Naive thymus-derived CD8-positive, alpha-beta T cell (primary cell): ENCODE data around the gene RETREG1. TPM values are rescaled to one million over a fixed set of nuclear protein-coding genes. Genes with fewer than 3 reads are reported as not detected.
"Not testable (repeated sequence)": the region's sequence is repeated elsewhere in the genome, so short reads cannot be mapped to it uniquely, and the experiment has no call there.

ENCODE experiments used
- ATAC-seq, 2 donors: fragments of 150-1000 bp; cut with Tn5 transposase in 1 of 2; sonication (Bioruptor Pico), chemical (Tn5 transposase) in 1 of 2; 1 replicate in 1 of 2; 2 replicates in 1 of 2; pipeline ENCODE4 v1.10.0; 2021; ENCODE audit warnings: mild to moderate bottlenecking in 2 of 2, moderate library complexity in 2 of 2
- POLR2A ChIA-PET: fragments of 350-600 bp; sonication (Branson Sonifier 250); formaldehyde crosslinking; loops from one replicate; lab custom pipeline; 2021; ENCODE audit warnings: antibody characterized with exemption; lab: Charles Lee
- DNase-seq, 10 donors: peaks; one replicate each; pipeline versions ENCODE4 v3.0.0 to v3.0.0-alpha.2; 2020 to 2022
- H3K27ac Mint-ChIP-seq, 10 donors: one replicate each; pipeline ENCODE4 v1.8.0; 2020 to 2022; ENCODE audit warnings: mild to moderate bottlenecking in 10 of 10, mixed read lengths in 10 of 10, moderate library complexity in 4 of 10, inconsistent platforms in 1 of 10
- H3K27me3 Mint-ChIP-seq, 5 donors: one replicate each; pipeline ENCODE4 v1.8.0; 2021 to 2022; ENCODE audit warnings: mixed read lengths in 5 of 5
- H3K36me3 Mint-ChIP-seq, 3 donors: one replicate each; pipeline ENCODE4 v1.8.0; 2020 to 2022; ENCODE audit warnings: mixed read lengths in 3 of 3, mild to moderate bottlenecking in 2 of 3, inconsistent platforms in 1 of 3
- H3K4me1 Mint-ChIP-seq, 4 donors: one replicate each; pipeline ENCODE4 v1.8.0; 2021 to 2022; ENCODE audit warnings: mixed read lengths in 4 of 4
- H3K4me3 Mint-ChIP-seq, 10 donors: one replicate each; pipeline ENCODE4 v1.8.0; 2020 to 2022; ENCODE audit warnings: mild to moderate bottlenecking in 10 of 10, mixed read lengths in 10 of 10, moderate library complexity in 6 of 10, inconsistent platforms in 1 of 10
- H3K9me3 Mint-ChIP-seq, 9 donors: one replicate each; pipeline ENCODE4 v1.8.0; 2020 to 2022; ENCODE audit warnings: mixed read lengths in 9 of 9, mild to moderate bottlenecking in 3 of 9, inconsistent platforms in 1 of 9, moderate library complexity in 1 of 9
- polyA plus RNA-seq, 3 donors: library from polyadenylated mRNA; unstranded; fragments of 300-500 nt; fragmentation: Illumina TruSeq; gene quantifications; one replicate each; pipeline ENCODE4 v1.2.3, GENCODE V29; 2021
- total RNA-seq, 8 experiments: library from RNA in 2 of 8; stranded (reverse) in 2 of 8; gene quantifications; one replicate each; pipeline ENCODE4 v1.2.3 and lab custom pipeline; 2021 to 2026

The RETREG1 gene
- total RNA-seq (10 to 100 TPM; 78.3 to 78.7 TPM), polyA plus RNA-seq (100 to 1,000 TPM in 2 of 3 donors, 10 to 100 TPM in 1; 69.9 to 129 (median 126) TPM), total RNA-seq (lab: John Stamatoyannopoulos, UW) (45.3 to 183 (median 84.8) reads per million in 6 experiments)

- H3K4me1 Mint-ChIP-seq: peaks cover 21 to 54% (median 50%) of the 10 kb centered on the region in 4 donors
- peak; percentile 76 to 77 for ATAC-seq
- H3K36me3 Mint-ChIP-seq: peaks cover 0 to 12% (median 0%) of the 10 kb centered on the region in 3 donors
- peak within 1 kb of the TSS in 9 of 10 donors; percentile 93 to 99 (median 97) for H3K27ac Mint-ChIP-seq
- POLR2A ChIA-PET: interaction anchor here (0.5 to 7.4 kb wide), 16 partner anchors 10 to 1911 kb away, joined by 3 to 295 read pairs (median 5); partner anchors contain the start of gene ZNF622
- peak within 1 kb of the TSS in 8 of 10 donors; percentile 96 to 99 (median 98) for H3K4me3 Mint-ChIP-seq
- H3K27me3 Mint-ChIP-seq: no peaks in the 10 kb centered on the region
- H3K9me3 Mint-ChIP-seq: no peaks in the 10 kb centered on the region
- DNase-seq: peak; percentile 82 to 93 (median 90)
These were observed at the start of gene RETREG1 for GRCh38 chr5:16616536-16617273. Gene RETREG1 (minus strand): TSS chr5:16616997. CDS start chr5:16616971, 26 bp downstream.

GRCh38 chr5:16666130-16666882 lies 49.5 kb upstream of the RETREG1 start:
- peak in 1 of 2 donors; percentile 57 for ATAC-seq
- POLR2A ChIA-PET: interaction anchor here (0.6 to 7.6 kb wide), 7 partner anchors 9 to 210 kb away, joined by 3 to 67 read pairs (median 7); partner anchors contain the start of genes RETREG1 and ZNF622
- Mint-ChIP-seq H3K27ac (peak overlapping the region in 7 of 10 donors; percentile 11 to 79 (median 72)), H3K9me3 (no peaks in the 10 kb centered on the region), H3K4me1 (peaks cover 3 to 14% (median 7%) of the 10 kb centered on the region in 4 donors), H3K36me3 (no peaks in the 10 kb centered on the region), H3K27me3 (no peaks in the 10 kb centered on the region), H3K4me3 (peak overlapping the region in 2 of 10 donors; percentile 53 to 72)
- DNase-seq: no peak

- DNase-seq (no peak), ATAC-seq (no peak)
- Mint-ChIP-seq H3K36me3 (no peaks in the 10 kb centered on the region), H3K27ac (peak overlapping the region in 1 of 10 donors; percentile 19), H3K4me1 (peaks cover 5 to 14% (median 9%) of the 10 kb centered on the region in 4 donors), H3K4me3 (peak overlapping the region in 1 of 10 donors; percentile 19), H3K9me3 (no peaks in the 10 kb centered on the region), H3K27me3 (no peaks in the 10 kb centered on the region)
- POLR2A ChIA-PET: interaction anchor here (0.7 to 7.6 kb wide), 4 partner anchors 8 to 49 kb away, joined by 4 to 67 read pairs (median 8); partner anchors contain the start of gene RETREG1
These were observed 48.8 kb upstream of the RETREG1 start for GRCh38 chr5:16665601-16666000.

GRCh38 chr5:16664368-16664767 lies 47.6 kb upstream of the RETREG1 start:
- Mint-ChIP-seq H3K9me3 (no peaks in the 10 kb centered on the region), H3K4me1 (peaks cover 5 to 14% (median 9%) of the 10 kb centered on the region in 4 donors), H3K27me3 (no peaks in the 10 kb centered on the region), H3K4me3 (no peak overlapping the region), H3K36me3 (no peaks in the 10 kb centered on the region), H3K27ac (peak overlapping the region in 4 of 10 donors; percentile 19 to 81 (median 50))
- ATAC-seq (no peak), DNase-seq (no peak)
- POLR2A ChIA-PET: interaction anchor here (7.6 kb wide), 1 partner anchor 48 kb away, joined by 67 read pairs; the partner anchor contains the start of gene RETREG1

GRCh38 chr5:16663840-16664239 lies 47.0 kb upstream of the RETREG1 start:
- Mint-ChIP-seq H3K36me3 (no peaks in the 10 kb centered on the region), H3K27ac (peak overlapping the region in 5 of 10 donors; percentile 43 to 87 (median 65)), H3K9me3 (no peaks in the 10 kb centered on the region), H3K4me3 (peak overlapping the region in 1 of 10 donors; percentile 12), H3K4me1 (peaks cover 5 to 14% (median 9%) of the 10 kb centered on the region in 4 donors), H3K27me3 (no peaks in the 10 kb centered on the region)
- no peak for DNase-seq
- no peak for ATAC-seq
- POLR2A ChIA-PET: interaction anchor here (1.0 to 7.6 kb wide), 2 partner anchors 48 to 72 kb away, joined by 3 to 67 read pairs; partner anchors contain the start of gene RETREG1

- H3K36me3 Mint-ChIP-seq: peaks cover 0 to 3% (median 0%) of the 10 kb centered on the region in 3 donors
- POLR2A ChIA-PET: interaction anchor here (0.5 to 7.6 kb wide), 4 partner anchors 32 to 205 kb away, joined by 3 to 67 read pairs (median 10); partner anchors contain the start of gene RETREG1
- ATAC-seq: no peak
These were observed 44.9 kb upstream of the RETREG1 start for GRCh38 chr5:16661713-16662112.

GRCh38 chr5:16660982-16661381 lies 44.2 kb upstream of the RETREG1 start:
- Mint-ChIP-seq H3K9me3 (peaks cover 0 to 3% (median 0%) of the 10 kb centered on the region in 9 donors), H3K4me3 (no peak overlapping the region), H3K36me3 (peaks cover 0 to 3% (median 0%) of the 10 kb centered on the region in 3 donors), H3K27me3 (no peaks in the 10 kb centered on the region), H3K27ac (peak overlapping the region in 3 of 10 donors; percentile 1 to 29 (median 24)), H3K4me1 (peaks cover 3 to 11% (median 8%) of the 10 kb centered on the region in 4 donors)
- ATAC-seq: no peak
- no peak for DNase-seq
- POLR2A ChIA-PET: interaction anchor here (7.6 kb wide), 1 partner anchor 45 kb away, joined by 67 read pairs; the partner anchor contains the start of gene RETREG1

More at GRCh38 chr5:16661713-16662112, 44.9 kb upstream of the RETREG1 start:
- DNase-seq: no peak
- Mint-ChIP-seq H3K4me1 (peaks cover 4 to 14% (median 8%) of the 10 kb centered on the region in 4 donors), H3K9me3 (peaks cover 0 to 3% (median 0%) of the 10 kb centered on the region in 9 donors), H3K27me3 (no peaks in the 10 kb centered on the region), H3K4me3 (no peak overlapping the region), H3K27ac (no peak overlapping the region)

- Mint-ChIP-seq H3K4me3 (no peak overlapping the region), H3K9me3 (peaks cover 0 to 3% (median 0%) of the 10 kb centered on the region in 9 donors), H3K4me1 (peaks cover 3 to 11% (median 7%) of the 10 kb centered on the region in 4 donors), H3K36me3 (peaks cover 0 to 3% (median 0%) of the 10 kb centered on the region in 3 donors), H3K27me3 (no peaks in the 10 kb centered on the region), H3K27ac (peak overlapping the region in 1 of 10 donors; percentile 20)
- ATAC-seq (no peak), DNase-seq (no peak)
- POLR2A ChIA-PET: no interaction called here
These were observed 42.7 kb upstream of the RETREG1 start for GRCh38 chr5:16659536-16659935.

GRCh38 chr5:16656561-16657191 lies 39.9 kb upstream of the RETREG1 start:
- ATAC-seq (no peak), DNase-seq (no peak)
- peaks cover 0 to 5% (median 3%) of the 10 kb centered on the region in 4 donors for H3K4me1 Mint-ChIP-seq
- peak overlapping the region in 2 of 10 donors; percentile 17 to 36 for H3K27ac Mint-ChIP-seq
- H3K9me3 Mint-ChIP-seq: peaks cover 0 to 3% (median 0%) of the 10 kb centered on the region in 9 donors
- no peaks in the 10 kb centered on the region for H3K27me3 Mint-ChIP-seq
- peaks cover 0 to 3% (median 0%) of the 10 kb centered on the region in 3 donors for H3K36me3 Mint-ChIP-seq
- no peak overlapping the region for H3K4me3 Mint-ChIP-seq
- POLR2A ChIA-PET: interaction anchor here (1.5 kb wide), 1 partner anchor 9 kb away, joined by 7 read pairs; no protein-coding TSS in a partner anchor

GRCh38 chr5:16654647-16655334 lies 38.0 kb upstream of the RETREG1 start:
- no peak for ATAC-seq
- H3K27ac Mint-ChIP-seq: peak overlapping the region in 1 of 10 donors; percentile 60

GRCh38 chr5:16648739-16649138 lies 31.9 kb upstream of the RETREG1 start:
- H3K27ac Mint-ChIP-seq, H3K27me3 Mint-ChIP-seq, H3K4me3 Mint-ChIP-seq, ATAC-seq, POLR2A ChIA-PET, DNase-seq, H3K36me3 Mint-ChIP-seq: not testable (repeated sequence)
- Mint-ChIP-seq H3K9me3 (peaks cover 0 to 20% (median 8%) of the 10 kb centered on the region in 9 donors), H3K4me1 (peaks cover 8 to 12% (median 9%) of the 10 kb centered on the region in 4 donors)

More at GRCh38 chr5:16654647-16655334, 38.0 kb upstream of the RETREG1 start:
- H3K4me3 Mint-ChIP-seq: no peak overlapping the region
- H3K36me3 Mint-ChIP-seq: peaks cover 0 to 3% (median 0%) of the 10 kb centered on the region in 3 donors
- POLR2A ChIA-PET: interaction anchor here (0.7 kb wide), 1 partner anchor 26 kb away, joined by 3 read pairs; no protein-coding TSS in a partner anchor
- DNase-seq: no peak
- no peaks in the 10 kb centered on the region for H3K27me3 Mint-ChIP-seq
- H3K9me3 Mint-ChIP-seq: peaks cover 0 to 3% (median 0%) of the 10 kb centered on the region in 9 donors
- no peaks in the 10 kb centered on the region for H3K4me1 Mint-ChIP-seq
